ENCODE data around the gene C19orf53.
"Not testable (repeated sequence)": the region's sequence is repeated elsewhere in the genome, so short reads cannot be mapped to it uniquely, and the experiment has no call there.

The C19orf53 gene

GRCh38 chr19:13774217-13775191, at the start of gene C19orf53:
Gene C19orf53 (plus strand): TSS chr19:13774456. CDS start chr19:13774478, 22 bp downstream.
- DNase-seq: peak; percentile 89 to 92

- DNase-seq: no peak
Observed at GRCh38 chr19:13726323-13726722, 47.9 kb upstream of the C19orf53 start.

- DNase-seq: no peak
Observed at GRCh38 chr19:13727798-13728197, 46.5 kb upstream of the C19orf53 start.

- DNase-seq: no peak
Observed at GRCh38 chr19:13729859-13730258, 44.4 kb upstream of the C19orf53 start.

- peak; percentile 97 to 98 for DNase-seq
Observed at GRCh38 chr19:13731147-13731964, 42.9 kb upstream of the C19orf53 start.

- DNase-seq: no peak
Observed at GRCh38 chr19:13732337-13732736, 41.9 kb upstream of the C19orf53 start.

- DNase-seq: no peak
Observed at GRCh38 chr19:13734751-13735150, 39.5 kb upstream of the C19orf53 start.

- DNase-seq: no peak
Observed at GRCh38 chr19:13738073-13738472, 36.2 kb upstream of the C19orf53 start.

- no peak for DNase-seq
Observed at GRCh38 chr19:13741893-13742292, 32.4 kb upstream of the C19orf53 start.

GRCh38 chr19:13742756-13743155, 31.5 kb upstream of the C19orf53 start:
- DNase-seq: no peak

GRCh38 chr19:13744174-13744573, 30.1 kb upstream of the C19orf53 start:
- DNase-seq: no peak

- DNase-seq: no peak
Observed at GRCh38 chr19:13747098-13747453, 27.2 kb upstream of the C19orf53 start.

GRCh38 chr19:13748169-13748828, 26.0 kb upstream of the C19orf53 start:
- DNase-seq: no peak

- no peak for DNase-seq
Observed at GRCh38 chr19:13751436-13751835, 22.8 kb upstream of the C19orf53 start.

- DNase-seq: not testable (repeated sequence)
Observed at GRCh38 chr19:13753622-13754021, 20.6 kb upstream of the C19orf53 start.

- no peak for DNase-seq
Observed at GRCh38 chr19:13756210-13756609, 18.0 kb upstream of the C19orf53 start.

- no peak for DNase-seq
Observed at GRCh38 chr19:13757805-13758772, 16.2 kb upstream of the C19orf53 start.

- no peak for DNase-seq
Observed at GRCh38 chr19:13758795-13759194, 15.5 kb upstream of the C19orf53 start.

GRCh38 chr19:13761423-13761822, 12.8 kb upstream of the C19orf53 start:
- no peak for DNase-seq

GRCh38 chr19:13762635-13763235, 11.5 kb upstream of the C19orf53 start:
- DNase-seq: no peak

GRCh38 chr19:13763265-13763664, 11.0 kb upstream of the C19orf53 start:
- no peak for DNase-seq

All from hippocampal formation (tissue), 2 donors.